ENCODE measurements around the gene GH2.
"Not testable (repeated sequence)": the region's sequence is repeated elsewhere in the genome, so short reads cannot be mapped to it uniquely, and the experiment has no call there.

GH2 gene

DNA sequence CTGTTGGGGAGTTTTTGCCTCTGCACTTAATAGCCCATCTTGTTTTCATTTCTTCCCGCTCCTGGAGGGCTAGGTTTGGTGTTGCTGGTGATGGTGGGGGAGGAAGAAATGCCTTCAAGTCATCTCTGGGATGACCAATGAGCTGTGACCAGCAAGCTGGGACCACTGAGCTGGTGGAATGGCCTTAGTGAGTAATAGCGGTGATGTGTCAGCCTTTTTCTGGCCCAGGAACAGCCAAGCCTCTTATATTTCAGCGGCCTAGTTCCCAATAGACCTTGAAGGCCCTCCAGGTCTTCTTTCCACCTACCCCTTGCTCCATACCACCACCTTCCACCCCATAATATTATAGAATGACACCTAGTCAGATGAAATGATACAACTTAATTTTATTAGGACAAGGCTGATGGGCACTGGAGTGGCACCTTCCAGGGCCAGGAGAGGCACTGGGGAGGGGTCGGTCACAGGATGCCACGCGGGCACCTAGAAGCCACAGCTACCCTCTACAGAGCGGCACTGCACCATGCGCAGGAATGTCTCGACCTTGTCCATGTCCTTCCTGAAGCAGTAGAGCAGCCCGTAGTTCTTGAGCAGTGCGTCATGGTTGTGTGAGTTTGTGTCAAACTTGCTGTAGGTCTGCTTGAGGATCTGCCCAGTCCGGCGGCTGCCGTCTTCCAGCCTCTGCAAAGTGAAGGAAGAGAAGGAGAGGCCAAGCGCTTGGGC lies 9.9 kb downstream of the GH2 start:
- not testable (repeated sequence) for DNase-seq

DNA sequence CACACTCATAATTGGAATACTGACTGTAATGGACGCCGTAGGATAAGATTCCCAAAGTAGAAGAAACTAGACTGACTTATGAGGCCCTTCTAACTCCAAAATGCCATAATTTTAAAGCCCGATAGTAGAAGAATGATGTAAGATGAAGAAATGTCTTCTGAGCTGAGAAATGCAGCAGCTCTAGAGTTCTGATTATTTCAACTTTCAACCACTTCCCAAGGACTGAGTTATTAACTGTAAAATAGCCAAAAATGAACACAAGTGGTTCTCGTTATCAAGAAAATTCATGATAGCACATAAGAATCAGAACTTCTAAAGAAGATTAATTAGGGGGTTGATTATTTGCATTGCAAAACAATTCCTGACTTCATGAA lies 11.5 kb downstream of the GH2 start:
- peak; percentile 19 for DNase-seq

DNA sequence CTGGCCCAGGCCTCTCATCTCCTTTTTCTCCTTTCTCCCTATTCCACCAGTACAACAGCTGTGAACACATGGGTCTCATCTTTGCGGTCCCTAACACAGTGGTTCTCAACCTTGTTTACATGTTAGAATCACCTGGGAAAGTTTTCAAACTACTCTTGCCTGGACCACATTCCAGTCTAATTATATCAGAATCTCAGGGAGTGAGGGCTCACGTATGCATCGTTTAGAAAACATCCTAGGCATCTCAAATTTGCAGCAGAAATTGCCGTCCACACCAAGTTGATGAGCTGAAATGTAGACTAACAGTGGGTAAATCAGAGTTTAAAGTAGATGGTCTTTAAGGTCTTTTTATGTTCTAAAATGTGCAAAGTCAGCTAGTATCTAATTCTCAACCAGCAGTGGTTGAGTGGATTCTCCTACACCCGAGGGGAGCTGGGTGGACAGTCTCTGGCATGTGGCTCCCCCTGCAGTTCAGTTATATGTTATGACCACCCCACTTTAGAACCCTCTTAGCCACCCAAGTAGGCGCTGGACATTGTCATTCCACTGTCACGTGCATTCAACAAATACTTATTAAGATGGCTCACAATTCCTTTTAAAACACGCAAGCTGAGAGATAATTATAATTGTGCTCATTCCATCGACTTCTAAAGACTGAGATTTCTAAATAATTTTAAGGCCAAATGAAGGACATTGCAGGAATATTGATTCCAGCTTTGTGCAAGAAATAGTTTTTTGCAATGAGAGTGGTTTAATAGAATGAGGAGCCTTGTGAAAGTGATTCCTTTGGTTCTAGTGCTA lies 12.1 kb downstream of the GH2 start:
- DNase-seq: peak; percentile 6

DNA sequence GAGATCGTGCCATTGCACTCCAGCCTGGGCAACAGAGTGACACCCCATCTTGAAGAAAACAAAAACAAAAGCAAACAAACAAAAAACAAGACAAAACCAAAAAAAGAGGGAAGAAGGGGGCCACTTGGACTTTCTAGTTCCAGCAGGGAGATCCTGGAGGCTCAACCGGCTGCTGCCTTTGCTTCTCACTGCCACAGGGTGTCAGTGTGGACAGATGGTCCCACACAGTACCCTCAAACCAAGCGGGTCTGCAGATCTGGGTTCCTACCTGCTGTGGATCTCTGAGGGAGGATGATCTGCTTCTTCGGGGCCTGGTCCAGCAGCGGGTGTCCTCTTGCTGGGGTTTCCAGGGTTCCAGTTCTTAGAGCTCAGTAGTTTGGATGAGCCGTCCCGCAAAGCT lies 15.1 kb downstream of the GH2 start:
- DNase-seq: not testable (repeated sequence)

DNA sequence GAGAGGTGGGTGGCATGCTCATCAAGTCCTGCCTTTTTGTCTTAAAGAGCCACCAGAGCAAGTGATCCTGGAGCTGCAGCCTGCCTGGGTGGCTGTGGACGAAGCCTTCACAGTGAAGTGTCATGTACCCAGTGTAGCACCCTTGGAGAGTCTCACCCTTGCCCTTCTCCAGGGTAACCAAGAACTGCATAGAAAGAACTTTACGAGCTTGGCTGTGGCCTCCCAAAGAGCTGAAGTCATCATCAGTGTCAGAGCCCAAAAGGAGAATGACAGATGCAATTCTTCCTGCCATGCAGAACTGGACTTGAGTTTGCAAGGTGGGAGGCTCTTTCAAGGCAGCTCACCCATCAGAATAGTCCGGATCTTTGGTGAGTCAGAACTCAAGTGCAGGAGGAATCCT lies 22.5 kb downstream of the GH2 start:
- no peak for DNase-seq

DNA sequence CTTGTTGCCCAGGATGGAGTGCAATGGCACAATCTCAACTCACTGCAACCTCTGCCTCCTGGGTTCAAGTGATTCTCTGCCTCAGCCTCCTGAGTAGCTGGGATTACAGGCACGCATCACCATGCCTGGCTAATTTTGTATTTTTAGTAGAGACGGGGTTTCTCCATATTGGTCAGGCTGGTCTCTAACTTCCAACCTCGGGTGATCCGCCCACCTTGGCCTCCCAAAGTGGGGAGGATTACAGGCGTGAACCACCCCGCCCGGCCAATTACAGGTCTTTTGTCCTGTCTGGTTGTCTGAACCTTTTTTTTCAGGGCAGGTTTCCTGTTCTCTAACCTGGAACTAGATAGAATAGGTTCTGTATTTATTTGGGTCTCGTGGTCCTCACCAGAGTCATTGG lies 25.3 kb downstream of the GH2 start:
- not testable (repeated sequence) for DNase-seq

DNA sequence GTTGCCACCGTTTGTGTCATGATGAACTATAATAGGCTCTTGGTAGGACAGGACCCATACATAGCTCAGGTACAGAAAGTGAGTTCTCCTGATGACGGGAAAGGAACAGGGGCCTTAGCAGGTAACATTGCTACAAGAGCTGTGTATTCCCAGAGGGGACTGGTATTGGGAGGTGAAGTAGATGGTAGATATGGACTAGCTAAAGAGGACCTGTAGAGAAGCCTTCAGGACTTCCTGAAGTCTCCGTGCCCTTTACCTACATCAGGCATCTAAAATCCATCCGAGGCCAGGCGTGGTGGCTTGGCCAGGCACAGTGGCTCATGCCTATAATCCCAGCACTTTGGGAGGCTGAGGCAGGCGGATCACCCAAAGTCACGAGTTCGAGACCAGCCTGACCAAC lies 26.6 kb downstream of the GH2 start:
- no peak for DNase-seq

DNA sequence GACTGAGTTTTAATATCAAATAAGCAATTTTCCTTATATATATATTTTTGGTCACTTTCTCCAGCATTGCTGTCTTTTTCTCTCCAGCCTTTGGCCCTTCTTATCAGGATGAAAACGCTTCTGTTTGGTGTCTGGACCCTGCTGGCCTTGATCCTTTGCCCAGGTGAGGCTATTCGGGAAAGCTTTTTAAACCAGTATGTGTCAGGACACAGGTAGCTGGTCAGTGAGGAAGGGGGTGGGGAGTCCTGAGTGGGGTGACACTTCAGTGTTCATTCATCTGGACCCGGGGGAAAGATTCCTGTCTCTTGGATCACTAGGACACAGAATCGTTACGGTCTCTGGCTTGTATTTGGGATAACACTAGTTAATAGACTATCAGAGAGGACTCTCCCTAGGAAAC lies 27.0 kb downstream of the GH2 start:
- DNase-seq: no peak

DNA sequence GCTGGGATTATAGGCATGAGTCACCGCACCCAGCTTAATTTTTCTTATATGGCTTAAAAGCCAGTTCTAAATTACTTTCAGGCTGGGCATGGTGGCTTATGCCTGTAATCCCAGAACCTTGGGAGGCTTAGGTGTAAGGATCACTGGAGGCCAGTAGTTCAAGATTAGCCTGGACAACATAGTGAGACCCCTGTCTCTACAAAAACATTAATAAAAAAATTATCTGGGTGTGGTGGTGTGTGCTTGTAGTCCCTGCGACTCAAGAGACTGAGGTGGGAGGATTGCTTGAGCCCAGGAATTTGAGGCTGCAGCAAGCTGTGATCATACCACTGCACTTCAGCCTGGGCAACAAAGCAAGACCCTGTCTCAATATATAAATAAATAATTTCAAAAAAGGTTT lies 28.5 kb downstream of the GH2 start:
- DNase-seq: no peak

DNA sequence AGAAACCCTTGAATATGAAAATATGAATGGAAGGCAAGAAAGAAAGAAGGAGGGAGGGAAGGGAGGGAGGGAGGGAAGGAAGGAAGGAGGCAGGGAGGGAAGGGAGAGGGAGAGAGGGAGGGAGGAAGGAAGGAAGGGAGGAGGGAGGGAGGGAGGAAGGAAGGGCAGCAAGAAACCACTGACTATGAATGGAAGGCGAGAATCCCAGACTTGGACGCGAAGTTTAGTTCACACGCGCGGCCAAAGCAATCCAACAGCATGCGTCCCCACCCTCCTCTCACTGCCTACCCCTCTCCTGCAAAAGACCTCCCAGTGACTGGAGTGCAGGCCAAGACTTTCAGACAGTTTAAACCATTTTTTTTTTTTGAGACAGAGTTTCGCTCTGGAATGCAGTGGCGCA lies 31.3 kb downstream of the GH2 start:
- DNase-seq: no peak

DNA sequence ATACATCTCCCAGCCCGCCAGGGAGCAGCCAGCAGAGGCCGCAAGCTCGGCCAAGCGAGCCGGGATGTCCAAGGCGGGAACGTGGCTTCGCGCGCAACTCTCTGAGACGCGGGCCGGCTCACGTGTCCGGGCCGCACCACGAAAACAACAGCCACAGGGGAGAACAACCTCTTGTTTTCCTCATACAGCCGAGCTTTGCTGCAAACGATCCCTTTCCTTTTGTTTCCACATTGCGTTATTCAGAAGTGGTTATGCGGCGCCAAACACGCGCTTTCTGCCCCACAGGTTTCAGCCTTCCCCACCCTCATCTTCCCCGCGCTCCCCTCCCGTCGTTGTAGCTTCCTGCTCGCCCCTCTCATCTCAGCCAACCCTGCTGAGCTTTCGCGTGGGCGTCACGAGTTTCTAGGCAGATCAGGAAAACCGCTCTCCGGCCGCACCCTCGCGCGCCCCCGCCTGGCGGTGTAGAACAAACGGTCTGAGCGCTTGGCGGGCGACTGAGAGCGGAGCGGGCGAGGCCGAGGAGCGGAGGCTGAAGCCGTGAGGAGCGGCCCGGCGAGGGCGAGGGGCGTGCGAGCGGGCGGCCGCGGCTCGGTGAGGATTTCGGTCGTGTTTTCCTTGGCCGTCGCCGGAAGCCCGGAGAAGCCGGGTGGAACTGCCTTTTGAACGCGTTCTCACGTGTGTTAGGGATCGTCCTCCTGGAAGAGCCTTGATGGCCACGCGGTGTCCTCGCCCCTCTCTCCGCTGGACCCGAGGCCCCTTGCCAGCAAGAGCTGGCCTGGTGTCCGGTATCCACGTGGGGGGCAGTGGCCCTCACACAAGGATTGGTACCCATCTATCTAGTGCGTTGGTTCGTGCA lies 32.7 kb downstream of the GH2 start:
- peak; percentile 89 for DNase-seq

DNA sequence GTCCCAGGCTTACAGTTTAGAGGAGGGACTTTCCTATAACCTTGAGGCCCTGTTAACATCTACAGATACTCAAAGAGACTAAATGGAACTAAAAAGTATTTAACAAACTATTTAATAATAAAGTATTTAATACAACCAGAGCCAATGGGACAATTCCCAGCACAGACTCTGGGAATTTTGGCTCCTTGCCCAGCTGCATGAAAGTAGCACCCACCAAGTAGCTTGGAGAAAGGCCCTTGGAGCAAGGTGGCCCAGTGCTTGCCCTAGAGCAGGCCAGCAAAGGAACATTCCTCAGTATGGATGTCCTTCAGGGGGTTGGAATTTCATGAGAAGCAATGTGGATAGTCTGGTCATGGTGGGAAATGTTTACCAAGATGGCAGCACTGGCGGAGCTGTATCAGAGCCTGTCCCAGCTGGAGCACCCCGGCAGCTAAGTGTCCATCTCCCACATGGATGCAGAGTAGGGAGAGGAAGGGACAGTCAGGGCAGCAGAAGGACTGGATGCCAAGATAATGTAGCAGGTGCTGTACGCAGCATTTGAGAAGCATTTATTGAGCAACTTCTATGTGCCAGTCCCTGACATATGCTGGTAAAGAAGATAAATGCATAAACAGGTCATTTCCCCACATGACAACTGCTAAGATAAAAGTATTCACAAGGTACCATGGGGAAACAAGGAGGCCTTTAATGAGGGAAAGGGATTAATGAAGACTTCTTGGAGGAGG lies 34.1 kb downstream of the GH2 start:
- DNase-seq: no peak

DNA sequence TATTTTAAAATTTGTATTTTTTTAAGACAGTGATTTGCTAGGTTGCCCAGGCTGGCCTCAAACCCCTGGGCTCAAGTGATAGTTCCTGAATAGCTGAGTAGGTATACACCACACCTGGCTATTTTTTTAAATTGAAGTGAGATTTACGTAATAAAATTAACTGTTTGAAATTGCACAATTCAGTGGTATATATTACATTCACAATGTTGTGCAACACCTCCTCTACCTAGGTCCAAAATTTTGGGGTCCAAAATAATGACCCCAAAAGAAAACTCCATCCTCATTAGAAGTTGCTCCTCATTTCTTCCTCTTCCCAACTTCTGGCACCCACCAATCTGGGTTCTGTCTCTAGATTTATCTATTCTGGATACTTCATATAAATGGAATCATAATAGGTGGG lies 36.2 kb downstream of the GH2 start:
- DNase-seq: no peak

DNA sequence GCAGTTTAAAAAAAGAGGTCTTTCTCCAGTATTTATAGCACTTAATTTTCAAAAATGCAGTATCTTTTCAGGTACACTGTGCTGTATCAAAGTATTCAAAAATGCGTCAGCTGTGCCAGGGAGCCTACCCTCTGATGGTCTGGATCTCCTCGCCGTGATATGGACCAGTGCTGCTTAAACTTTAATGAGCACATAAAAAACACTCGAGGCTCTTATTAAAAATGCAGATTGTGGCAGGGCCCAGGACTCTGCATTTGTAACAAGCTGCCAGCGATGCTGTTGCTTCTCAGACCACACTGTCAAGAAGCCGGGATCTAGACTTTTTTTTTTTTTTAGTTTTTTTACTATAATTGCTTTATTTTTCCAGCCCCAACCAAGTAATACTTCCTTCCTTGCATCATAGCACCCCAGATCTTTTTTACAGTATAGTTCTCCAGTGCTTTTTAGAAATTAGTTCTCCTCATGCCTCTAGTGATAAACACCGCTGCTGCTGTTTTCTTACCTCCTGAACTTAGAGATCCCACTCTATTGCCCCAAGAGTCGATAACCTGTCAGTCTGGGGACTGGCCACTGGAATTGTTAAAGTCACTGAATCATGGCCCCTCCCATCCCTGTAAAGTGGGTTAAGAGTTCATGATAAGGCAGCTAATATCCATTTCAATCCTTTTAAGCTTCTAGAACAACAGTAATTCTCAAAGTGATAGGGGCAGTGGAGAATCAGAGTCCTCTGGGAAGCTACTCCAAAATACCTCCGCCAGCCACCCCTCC lies 37.6 kb downstream of the GH2 start:
- DNase-seq: peak; percentile 24

DNA sequence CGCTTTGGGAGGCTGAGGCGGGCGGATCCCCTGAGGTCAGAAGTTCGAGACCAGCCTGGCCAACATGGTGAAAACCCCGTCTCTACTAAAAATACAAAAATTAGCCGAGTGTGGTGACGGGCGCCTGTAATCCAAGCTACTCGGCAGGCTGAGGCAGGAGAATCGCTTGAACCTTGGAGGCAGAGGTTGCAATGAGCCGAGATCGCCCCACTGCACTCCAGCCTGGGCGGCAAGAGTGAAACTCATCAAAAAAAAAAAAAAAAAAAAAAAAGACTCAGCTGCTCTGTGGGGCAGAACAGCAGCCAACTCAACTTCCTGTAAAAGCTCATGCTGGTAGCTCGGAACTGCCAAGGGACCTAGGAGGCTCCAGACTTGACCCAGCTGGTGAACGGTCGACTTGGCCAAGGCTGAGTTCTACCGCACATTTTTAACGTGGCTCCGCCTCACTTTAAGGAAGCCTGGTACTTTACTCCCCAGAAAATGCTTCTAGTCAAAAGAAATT lies 38.3 kb downstream of the GH2 start:
- DNase-seq: peak; percentile 76

DNA sequence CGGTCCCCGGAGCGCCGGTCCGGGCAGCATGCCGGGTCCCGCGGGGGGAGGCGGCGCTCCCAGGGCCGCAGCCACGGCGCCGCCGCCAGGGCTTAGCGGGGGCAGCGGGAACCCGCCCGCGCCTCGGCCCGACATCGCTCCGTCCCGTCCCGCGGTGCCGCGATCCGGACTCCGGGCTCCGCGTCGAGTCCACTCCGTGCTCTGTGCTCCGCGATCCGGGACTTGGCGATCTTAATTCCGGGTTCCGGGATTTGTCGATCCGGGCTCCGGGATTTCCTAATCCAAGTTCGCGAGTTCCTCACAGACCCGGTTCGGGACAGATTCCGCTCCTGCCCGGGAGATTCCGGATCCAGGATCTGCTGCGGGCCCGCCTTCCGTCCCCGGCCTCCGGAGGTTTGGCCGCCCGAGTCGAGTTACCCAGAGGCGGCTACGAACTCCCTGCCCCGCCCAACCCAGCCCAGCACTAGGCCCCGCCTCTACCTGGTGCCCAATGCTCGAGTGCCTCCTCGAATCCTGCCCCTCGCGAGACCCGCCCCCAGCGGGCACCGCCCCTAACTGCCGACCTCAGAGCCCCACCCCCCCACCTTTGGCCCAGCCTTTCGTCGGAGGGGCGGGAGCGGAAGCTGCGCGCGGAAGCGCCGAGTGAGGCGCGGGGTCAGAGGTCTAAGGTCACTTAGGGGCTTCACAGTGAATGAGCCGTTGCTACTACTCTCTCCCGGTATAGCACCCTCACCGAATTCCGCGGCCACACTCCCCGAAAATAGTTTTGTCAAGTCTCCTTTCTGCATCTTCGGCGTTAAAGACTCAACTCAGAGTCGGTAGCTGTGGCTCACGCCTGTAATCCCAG lies 39.0 kb downstream of the GH2 start, which contains the start of gene SMARCD2:
TSS of gene SMARCD2 (minus strand) at position 146 of the 847 bp plus-strand sequence. CDS start at position 135, 11 bp downstream.
- DNase-seq: peak; percentile 99

DNA sequence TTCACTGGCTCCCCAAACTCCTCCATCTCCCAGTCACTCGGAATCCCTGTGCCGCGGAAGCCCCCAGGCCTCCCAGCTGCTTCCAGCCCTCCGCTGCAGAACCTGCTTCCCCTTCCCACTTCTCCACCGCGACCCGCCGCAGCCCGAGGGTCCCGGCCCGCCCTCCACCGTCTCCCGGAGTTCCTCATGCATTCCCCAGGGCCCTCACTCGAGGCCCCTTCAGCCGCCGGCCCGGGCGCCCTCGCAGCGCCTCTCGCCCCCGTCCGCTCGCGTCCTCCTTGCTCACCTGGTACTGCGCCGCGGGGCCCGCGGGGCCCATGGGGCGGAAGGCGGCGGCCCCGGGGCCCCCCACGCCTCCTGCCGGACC lies 39.6 kb downstream of the GH2 start:
- DNase-seq: no peak

DNA sequence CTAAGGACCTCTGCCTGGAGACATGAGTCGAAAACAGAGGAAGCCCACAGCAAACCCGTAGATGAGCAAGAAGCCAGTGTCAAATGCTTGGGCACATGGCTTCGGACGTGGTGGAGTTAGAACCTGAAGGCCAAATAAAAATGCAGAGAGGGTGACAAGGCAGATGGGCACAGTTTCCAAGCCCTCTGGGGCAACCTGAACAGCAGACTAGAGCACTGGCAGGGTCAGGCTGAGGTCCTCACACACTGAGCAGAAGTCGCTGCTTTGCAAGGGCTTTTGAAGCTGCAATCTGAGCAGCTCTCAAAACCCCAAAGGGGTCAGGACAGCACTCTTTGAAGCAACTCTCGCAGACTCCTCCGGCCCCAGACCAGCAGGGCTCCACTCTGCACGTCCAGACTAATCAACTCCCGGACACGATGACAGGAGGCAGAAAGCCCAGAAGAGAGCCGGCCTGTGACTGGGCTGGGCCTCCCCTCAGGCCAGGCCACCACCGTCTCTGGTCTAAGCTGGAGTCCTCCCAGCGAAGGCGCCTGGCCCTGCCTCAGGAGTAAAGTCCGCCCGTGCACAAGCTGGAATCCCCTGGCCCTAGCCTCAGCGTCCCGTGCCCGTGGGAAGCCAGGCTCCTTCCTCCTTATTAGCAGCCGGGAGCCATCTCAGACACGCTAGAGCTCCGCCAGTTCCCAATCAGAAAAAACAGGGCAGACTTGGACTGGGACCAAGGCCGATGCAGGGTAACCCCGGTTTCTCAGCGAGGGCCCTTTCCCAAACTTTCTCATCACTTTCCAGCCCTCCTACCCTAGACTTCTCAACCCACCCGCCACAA lies 40.2 kb downstream of the GH2 start:
- DNase-seq: peak; percentile 44

DNA sequence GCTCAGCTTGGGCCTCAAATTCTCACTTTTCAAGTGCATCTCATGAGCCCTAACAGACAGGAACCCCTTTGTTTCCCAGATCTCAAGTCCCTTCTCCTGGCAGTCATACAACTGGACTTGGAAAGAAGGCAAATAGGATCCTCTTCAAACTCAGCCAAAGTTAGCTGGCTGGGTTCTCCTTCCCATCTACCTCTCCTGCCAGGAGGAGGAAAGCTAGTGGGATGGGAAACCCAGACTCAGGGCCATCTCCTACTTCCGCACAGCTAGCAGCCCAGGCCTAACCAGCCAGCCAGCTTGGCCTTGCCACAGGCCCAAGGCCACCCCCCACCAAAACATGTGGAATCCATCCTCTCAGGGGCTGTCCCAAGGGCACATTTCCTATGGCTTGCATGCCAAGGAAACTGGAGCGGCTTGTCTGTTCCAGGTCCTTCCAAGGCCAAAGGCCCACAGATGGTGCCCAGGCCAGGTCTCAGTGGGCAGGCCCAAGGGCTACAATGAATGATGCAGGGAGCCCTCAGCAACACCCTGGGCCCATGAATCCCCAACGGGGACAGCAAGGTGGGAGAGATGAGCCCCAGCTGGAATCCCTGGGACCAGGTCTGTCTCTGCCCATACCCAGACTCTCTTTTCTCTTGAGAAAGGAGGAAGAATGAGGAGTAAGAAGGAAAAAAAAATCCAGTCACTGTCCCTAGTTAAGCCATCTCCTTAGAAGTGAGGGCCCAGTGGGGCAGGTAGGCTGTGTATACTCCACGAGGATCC lies 41.0 kb downstream of the GH2 start:
- no peak for DNase-seq

Data from OCI-M1 (cell line).